DMS79 (cell line): ENCODE measurements around the gene FADS3.
A peak's percentile ranks its signal among the peaks of the same experiment; 100 is the strongest.

ENCODE experiments used
- DNase-seq: peaks from one replicate; lab custom pipeline; 2025; lab: John Stamatoyannopoulos, UW

Gene FADS3

DNA sequence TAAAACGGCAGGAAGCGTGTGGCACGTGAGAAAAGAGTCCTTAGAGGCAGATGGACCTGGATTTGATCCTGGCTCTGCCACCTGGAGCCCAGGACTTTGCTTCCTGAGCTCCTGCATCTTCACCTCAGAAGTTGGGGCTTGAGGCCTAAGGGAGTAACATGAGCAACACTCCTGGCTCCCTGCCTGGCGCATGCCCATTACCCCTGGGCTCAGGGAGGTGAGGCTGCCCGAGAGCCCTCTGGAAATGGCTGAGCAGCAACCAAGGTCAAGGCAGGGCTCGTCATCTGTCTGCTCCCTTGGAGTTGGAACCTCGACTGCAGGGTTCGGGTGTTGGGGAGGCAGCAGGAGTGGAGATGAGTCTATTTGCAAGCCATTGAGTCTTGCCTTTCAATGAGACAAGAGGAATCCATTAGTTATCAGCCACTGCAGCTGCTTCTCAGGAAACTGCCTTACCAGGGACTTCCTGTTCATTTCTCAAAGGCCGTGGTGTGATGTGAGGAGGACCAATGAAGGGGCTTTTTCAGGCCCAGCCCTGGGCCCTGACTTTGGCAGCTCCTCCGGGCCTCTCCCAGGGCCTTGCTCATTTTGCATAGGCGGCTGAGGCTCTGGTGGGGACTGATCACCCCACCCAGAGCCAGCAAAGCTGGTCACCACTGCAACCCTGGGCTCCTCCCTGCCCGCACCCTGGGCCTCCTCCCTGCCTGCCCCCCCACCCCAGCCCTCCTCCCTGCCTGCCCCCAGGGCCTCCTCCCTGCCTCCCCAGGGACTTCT is 56.9 kb downstream of the FADS3 start:
- peak; percentile 43 for DNase-seq

DNA sequence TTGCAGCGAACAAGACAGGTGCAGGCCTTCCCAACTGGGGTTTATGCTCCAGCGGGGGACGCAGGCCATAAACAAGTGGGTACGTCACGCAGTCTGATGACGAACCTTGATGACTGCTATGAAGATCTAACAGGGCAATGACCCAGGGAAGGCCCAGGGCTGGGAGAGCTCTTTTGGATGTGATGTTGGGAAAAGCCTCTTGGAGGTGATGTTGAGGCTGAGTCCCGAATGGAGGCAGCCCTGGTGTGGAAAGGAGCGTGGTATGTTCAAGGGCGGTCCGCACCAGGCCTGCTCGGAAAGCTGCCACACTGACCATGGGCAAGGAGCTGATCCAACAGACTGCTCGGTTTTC is 57.4 kb downstream of the FADS3 start:
- DNase-seq = no peak

DNA sequence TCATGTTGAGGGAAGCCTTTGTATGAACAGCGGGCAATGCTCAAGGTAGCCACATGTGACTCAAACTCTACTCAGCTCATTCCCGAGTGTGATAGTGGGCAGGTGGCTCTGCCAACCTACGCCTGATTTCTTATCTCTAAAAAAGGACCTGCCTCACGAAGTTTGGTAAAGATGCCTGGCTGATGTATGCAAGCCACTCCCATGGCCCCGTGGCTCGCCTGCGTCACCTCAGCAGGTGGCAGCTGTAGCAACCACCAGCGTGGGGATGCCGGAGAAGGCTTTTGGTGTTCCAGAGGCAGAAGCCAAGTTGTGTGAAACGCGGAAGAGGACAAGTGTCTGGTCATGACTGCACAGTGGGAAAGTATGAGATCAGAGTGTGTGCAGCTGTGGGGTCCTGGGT is 57.9 kb downstream of the FADS3 start:
- DNase-seq = no peak

DNA sequence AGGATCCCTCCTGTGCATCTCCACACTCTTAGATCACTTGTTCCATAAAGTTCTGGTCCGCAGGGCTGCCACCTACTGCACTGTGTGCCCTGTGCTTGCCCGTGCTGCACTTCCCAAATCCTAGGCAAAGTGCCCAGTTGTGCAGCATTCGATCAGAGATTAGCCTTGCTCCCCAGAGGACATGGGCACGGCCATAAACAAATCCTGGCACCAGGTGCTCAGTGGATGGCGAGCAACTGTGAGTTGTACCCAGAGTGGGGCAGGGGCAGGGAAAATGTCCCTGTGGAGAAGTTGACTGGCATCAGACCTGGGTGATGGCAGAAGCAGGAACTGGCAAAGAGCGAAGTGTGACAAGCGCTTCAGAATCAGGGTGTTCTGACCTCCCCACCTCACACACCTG is 58.6 kb downstream of the FADS3 start:
- DNase-seq = no peak

DNA sequence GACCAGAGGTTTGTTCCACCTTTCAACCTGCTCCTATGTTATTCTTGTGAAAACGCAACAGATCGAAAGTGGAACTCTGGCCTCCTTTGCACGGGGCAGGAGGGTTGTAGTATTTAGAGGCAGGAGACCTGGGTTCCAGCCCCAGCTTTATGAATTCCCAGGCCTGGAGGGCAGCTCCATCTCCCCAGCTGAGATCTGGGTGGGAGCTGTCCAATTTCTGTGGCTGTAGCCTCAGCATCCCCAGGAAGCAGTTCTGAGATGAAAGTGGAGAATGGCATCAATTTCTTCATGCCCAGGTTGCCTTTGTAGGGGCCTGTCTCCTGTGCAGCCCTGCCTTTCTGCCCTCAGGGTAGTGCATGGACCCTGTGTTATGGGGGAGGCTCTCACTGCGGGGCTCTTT is 59.1 kb downstream of the FADS3 start:
- DNase-seq = no peak

DNA sequence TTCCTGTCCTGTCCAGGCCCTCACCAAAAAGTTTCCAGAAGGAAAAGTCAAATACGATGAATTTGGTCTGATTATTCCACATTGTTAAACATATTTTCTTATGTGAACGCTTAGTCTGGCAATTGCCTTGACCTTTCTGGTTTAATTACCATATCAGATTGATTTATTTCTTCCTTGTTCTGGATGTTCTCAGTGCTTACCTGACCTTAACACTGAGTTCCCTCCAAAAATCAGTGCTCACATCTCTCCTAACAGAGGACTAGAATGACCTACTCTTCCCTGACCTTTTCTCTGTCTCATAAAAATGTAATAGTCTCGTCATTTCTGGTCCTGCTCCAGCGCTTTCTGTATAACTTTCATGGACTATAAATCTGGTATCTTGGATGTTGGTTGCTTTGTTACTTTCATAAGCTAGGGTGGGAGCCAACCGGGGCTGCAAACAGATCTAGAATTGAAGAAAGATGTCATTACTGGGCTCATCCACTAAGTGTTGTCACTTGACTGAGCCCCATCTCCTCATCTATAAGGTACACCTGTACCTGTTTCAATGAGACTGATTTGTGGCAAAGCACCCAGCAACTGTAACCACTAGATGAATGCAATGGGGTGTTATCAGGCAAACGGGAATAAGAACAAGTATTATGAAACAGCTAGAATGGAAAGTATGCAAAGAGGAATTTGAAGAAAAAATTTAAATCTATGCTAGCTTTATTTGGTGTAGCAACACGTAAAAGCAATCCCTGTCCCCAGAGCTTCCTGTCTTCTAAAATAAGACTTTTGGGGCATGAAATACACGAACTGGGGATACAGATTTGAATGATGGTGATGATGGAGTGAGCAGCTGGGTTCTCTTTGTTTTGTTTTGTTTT is 60.9 kb downstream of the FADS3 start:
- DNase-seq = no peak

DNA sequence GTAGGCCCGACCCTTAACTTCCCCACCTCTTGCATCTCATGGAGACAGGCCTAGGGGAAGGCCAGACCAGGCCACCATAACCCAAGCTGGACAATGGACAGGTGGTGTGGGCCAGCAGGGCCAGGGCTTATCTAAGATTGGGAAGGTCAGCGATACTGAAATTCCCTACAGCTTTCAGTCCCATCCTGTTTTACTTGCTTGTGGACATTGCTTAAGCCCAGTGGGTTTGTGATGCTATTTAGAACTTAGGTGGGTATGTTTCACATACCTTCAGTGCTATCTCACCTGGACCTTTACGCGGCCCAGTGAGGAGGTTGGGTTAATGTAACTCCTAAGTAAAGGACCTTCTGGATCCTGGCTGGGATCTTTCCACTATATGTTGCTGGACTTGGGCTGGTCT is 61.5 kb downstream of the FADS3 start:
- no peak for DNase-seq

DNA sequence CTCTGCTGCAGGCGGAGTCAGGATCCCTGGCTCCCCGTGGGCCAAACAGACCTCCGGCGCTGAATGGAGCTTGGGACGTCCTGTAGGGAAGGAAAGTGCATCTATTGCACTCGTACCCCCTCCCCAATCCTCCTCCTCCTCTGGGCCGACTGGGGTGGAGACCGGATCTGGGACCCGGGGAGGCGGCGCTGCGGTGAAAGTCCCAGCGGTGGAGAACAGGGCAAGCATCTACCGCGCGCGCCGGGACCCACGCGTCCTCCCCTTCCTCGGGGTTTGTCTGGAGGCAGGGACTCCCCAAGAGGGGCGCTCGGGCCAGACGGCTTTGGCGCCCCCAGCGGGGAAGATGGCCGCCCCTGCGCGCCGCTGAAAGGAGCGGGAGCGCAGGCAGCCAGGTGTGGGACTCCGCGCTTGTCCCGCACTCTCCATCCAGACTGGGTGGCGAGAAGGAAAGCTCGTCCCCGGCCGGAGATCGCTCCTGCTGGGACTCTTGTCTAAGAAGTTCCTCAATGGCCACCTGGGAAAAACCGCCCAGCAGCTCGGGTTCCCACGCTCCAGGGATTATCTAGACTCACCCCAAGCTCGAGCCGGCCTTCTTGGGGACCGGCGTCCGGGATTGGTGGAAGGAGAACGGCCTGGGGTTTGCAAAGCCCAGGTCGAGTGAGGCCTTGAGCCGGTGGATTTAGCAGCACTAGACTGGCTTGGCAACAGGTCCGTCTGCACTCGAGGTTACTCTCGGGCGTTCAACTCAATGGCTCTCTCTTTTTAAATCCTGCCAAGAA is 62.5 kb downstream of the FADS3 start:
- DNase-seq = peak; percentile 25

DNA sequence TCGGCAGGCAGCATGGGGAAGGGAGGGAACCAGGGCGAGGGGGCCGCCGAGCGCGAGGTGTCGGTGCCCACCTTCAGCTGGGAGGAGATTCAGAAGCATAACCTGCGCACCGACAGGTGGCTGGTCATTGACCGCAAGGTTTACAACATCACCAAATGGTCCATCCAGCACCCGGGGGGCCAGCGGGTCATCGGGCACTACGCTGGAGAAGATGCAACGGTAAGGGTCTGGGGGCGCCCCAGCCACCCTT is 63.0 kb downstream of the FADS3 start:
- DNase-seq = no peak

DNA sequence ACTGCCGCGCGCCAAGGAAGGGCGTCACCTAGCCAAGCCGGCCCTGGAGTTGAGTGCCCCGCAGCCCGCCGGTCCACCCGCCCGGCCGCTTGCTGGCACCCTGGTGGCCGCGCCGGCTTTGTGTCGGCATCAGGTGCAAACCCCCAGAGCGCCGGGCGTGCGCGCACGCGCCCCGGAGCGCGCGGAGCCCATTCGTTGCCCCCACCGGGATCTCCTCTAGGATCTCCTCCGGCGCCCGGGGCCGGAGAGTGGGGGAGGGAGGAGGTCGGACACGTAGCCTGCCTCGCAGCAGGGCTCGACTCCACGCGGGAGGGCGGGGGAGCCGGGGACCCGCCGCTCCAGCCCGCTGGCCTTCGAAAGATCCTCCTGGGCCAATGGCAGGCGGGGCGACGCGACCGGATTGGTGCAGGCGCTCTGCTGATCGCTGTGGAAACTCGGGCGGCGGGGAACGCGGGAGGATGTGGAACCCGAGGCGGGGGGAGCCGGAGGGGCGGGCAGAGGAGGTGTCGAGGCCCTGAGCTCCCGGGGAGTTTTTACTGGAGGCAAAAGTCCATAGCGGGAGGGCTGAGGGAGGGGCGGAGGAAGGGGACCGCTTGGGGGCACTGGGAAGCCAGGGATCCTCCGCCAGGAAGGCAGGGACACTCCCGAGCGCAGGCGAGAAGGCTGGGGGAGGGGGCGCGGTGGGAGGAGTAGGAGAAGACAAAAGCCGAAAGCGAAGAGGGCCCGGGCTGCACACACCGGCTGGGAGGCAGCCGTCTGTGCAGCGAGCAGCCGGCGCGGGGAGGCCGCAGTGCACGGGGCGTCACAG is 63.6 kb downstream of the FADS3 start, which contains the start of gene FADS2:
FADS2 (plus strand) TSS at position 730 of the 808 bp plus-strand sequence. CDS start 91 bp downstream, outside the sequence.
- peak; percentile 96 for DNase-seq

DNA sequence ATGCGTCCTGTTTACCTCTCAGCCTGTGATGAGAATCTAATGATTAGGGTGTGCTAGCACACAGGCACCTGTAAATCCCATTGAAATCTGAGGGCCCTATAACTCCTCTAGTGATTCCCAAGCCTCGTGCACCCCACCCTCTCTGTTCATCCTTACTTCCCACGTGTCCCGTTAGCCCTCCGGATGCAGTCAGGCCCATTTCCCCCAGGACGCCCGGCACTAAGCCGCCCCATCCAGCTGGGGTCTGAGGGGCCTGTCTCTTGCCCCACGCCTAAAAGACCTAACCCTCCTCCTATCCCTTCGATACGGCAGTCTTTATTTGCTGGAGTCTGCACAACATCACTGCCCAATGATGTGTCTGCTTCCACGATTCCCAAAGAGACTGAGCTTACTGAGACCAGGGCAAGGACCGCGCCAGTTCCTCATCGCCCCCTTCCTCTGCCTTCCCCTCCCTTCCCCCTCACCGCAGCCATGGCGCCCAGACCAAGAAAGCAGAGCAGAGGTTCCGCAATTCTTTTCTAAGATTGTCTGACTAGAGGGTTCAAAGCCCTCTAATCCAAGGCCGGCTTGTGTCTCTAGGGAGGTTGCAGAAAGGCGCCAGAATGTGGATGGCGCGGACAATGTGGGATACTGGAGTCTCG is 64.3 kb downstream of the FADS3 start:
- DNase-seq = peak; percentile 50
